ENCODE measurements around the gene LSM6. TPM values are rescaled to one million over a fixed set of nuclear protein-coding genes. Genes with fewer than 3 reads are reported as not detected.

LSM6 gene
- total RNA-seq, 1 experiment from 2014 or later: 106 TPM

- no peak for DNase-seq (ENCODE audit: low read depth)
- in situ Hi-C loops (cut with HindIII; ENCODE audit: low pct_unique_long_range_greater_than_20kb, low sequenced_read_pairs): no loop called here
Observed at GRCh38 chr4:146235654-146236177, 60.2 kb downstream of the LSM6 start.

- in situ Hi-C loops (cut with HindIII; ENCODE audit: low pct_unique_long_range_greater_than_20kb, low sequenced_read_pairs): no loop called here
- no peak for DNase-seq (ENCODE audit: low read depth)
Observed at GRCh38 chr4:146236216-146236615, 60.7 kb downstream of the LSM6 start.

GRCh38 chr4:146237092-146237491 lies 61.6 kb downstream of the LSM6 start:
- DNase-seq (ENCODE audit: low read depth): no peak
- in situ Hi-C loops (cut with HindIII; ENCODE audit: low pct_unique_long_range_greater_than_20kb, low sequenced_read_pairs): no loop called here

DNA sequence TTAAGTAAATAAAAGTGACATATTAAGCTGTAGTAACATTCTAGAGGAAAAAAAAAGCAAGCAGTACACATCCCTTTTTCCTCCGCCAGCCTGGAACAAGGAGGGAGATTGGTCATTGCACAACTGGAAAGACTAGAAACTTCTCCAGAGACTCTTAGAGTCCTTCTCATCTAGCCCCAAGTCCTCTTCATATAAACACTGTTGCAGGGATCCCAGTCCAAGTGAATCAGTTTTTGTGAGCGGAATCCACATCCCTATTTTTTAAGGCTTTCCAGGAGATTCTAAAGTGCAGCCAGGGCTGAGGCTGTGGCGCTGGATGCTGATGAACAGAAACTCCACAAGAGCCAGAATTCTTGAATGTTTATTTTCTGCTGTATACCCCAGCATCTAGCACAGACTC lies 62.6 kb downstream of the LSM6 start:
- DNase-seq (ENCODE audit: low read depth): no peak
- in situ Hi-C loops (cut with HindIII; ENCODE audit: low pct_unique_long_range_greater_than_20kb, low sequenced_read_pairs): no loop called here

Other genes starting within 250 kb of the LSM6 start
- 1.8 and 4.6 TPM in 2 replicates for gene ZNF827, start 236.9 kb upstream of the LSM6 start, total RNA-seq (2014; rRNA removed; shearing (Covaris generic); ENCODE audit: low replicate concordance)
- 0.74 TPM in 1 of 2 replicates, not detected in the other for gene REELD1, start 38.8 kb downstream of the LSM6 start, total RNA-seq (2014; rRNA removed; shearing (Covaris generic); ENCODE audit: low replicate concordance)

Measured in Caki2 (cell line).